Measurements from ENCODE around the gene OBSCN.

- TF ChIP-seq BHLHE40 (IDR thresholded peaks at IDR 0.05; ENCODE audit: borderline replicate concordance) (no peak), CTBP1 (IDR thresholded peaks at IDR 0.05; ENCODE audit: borderline replicate concordance) (no peak), PKNOX1 (IDR thresholded peaks at IDR 0.05) (no peak), FOXK2 (IDR thresholded peaks at IDR 0.05) (no peak), HDGF (IDR thresholded peaks at IDR 0.05; ENCODE audit: borderline replicate concordance) (no peak), SP1 (IDR thresholded peaks at IDR 0.05) (no peak), ELF4 (IDR thresholded peaks at IDR 0.05) (no peak), NFRKB (IDR thresholded peaks at IDR 0.05) (no peak), SUZ12 (IDR thresholded peaks at IDR 0.05) (no peak), TARDBP (IDR thresholded peaks at IDR 0.05) (no peak), FOXM1 (IDR thresholded peaks at IDR 0.05; ENCODE audit: borderline replicate concordance) (no peak)
These were observed 7.8 kb downstream of the OBSCN start for GRCh38 chr1:228215663-228216116.

Measured in HEK293T (cell line).